Liver (tissue), 9 donors: ENCODE data around the gene MRPL52. TPM values are rescaled to one million over a fixed set of nuclear protein-coding genes. Genes with fewer than 3 reads are reported as not detected.
A peak's percentile ranks its signal among the peaks of the same experiment; 100 is the strongest.

Source experiments
- DNase-seq: peaks from one replicate; pipeline ENCODE4 v3.0.0-alpha.2; 2017; ENCODE audit warnings: low spot score
- H3K27ac ChIP-seq, 2 donors: one replicate each; pipeline ENCODE4 v1.7.0; 2013; ENCODE audit warnings: inconsistent platforms in 2 of 2, low read length in 2 of 2, control low read depth in 1 of 2, low read depth in 1 of 2, mild to moderate bottlenecking in 1 of 2
- H3K27me3 ChIP-seq, 4 donors: one replicate each; pipeline versions ENCODE4 v1.6.1 to v1.7.0; 2013; ENCODE audit warnings: low read length in 3 of 4, inconsistent platforms in 1 of 4, mild to moderate bottlenecking in 1 of 4, moderate library complexity in 1 of 4; ENCODE audit not compliant: control insufficient read depth in 4 of 4, insufficient read depth in 4 of 4
- H3K36me3 ChIP-seq, 4 donors: one replicate each; pipeline versions ENCODE4 v1.6.1 to v1.7.0; 2013; ENCODE audit warnings: low read length in 3 of 4, mild to moderate bottlenecking in 3 of 4, low read depth in 1 of 4, moderate library complexity in 1 of 4; ENCODE audit not compliant: control insufficient read depth in 4 of 4, insufficient read depth in 3 of 4
- H3K4me1 ChIP-seq, 4 donors: one replicate each; pipeline versions ENCODE4 v1.6.1 to v1.7.0; 2013; ENCODE audit warnings: low read length in 3 of 4, mild to moderate bottlenecking in 3 of 4, moderate library complexity in 1 of 4; ENCODE audit not compliant: control insufficient read depth in 4 of 4, insufficient read depth in 4 of 4
- H3K4me3 ChIP-seq, 3 donors: one replicate each; pipeline versions ENCODE4 v1.6.1 to v1.7.0; 2013; ENCODE audit warnings: low read length in 3 of 3, control low read depth in 1 of 3, low read depth in 1 of 3, mild to moderate bottlenecking in 1 of 3
- H3K9ac ChIP-seq, 2 donors: one replicate each; pipeline ENCODE4 v1.7.0; 2013; ENCODE audit warnings: low read length in 2 of 2, mild to moderate bottlenecking in 2 of 2, moderate library complexity in 2 of 2, control low read depth in 1 of 2, low read depth in 1 of 2
- H3K9me3 ChIP-seq, 4 donors: one replicate each; pipeline versions ENCODE4 v1.6.1 to v1.7.0; 2013; ENCODE audit warnings: low read length in 3 of 4; ENCODE audit not compliant: control insufficient read depth in 4 of 4
- EGR1 ChIP-seq, 2 donors: IDR thresholded peaks; 2 replicates each; pipeline ENCODE4 v1.6.1; 2016 to 2018; ENCODE audit warnings: antibody characterized with exemption in 2 of 2, low read depth in 2 of 2
- GABPA ChIP-seq, 2 donors: IDR thresholded peaks in 1 of 2; conservative IDR thresholded peaks in 1 of 2; 2 replicates each; pipeline ENCODE4 v1.6.1; 2016; ENCODE audit warnings: antibody characterized with exemption in 2 of 2, mild to moderate bottlenecking in 1 of 2, moderate library complexity in 1 of 2
- HNF4A ChIP-seq, 2 donors: conservative IDR thresholded peaks; 2 replicates each; pipeline ENCODE4 v1.6.1; 2016; ENCODE audit warnings: antibody characterized with exemption in 2 of 2, mild to moderate bottlenecking in 2 of 2
- HNF4G ChIP-seq: IDR thresholded peaks from 2 replicates; pipeline ENCODE4 v1.6.1; 2016; ENCODE audit warnings: antibody characterized with exemption
- JUND ChIP-seq, 2 donors: IDR thresholded peaks; 2 replicates each; pipeline ENCODE4 v1.6.1; 2016; ENCODE audit warnings: antibody characterized with exemption in 2 of 2
- NR2F2 ChIP-seq: IDR thresholded peaks from 2 replicates; pipeline ENCODE4 v1.6.1; 2016; ENCODE audit warnings: antibody characterized with exemption
- SP1 ChIP-seq: IDR thresholded peaks from 2 replicates; pipeline ENCODE4 v1.6.1; 2018; ENCODE audit warnings: antibody characterized with exemption, mild to moderate bottlenecking
- ZBTB33 ChIP-seq: IDR thresholded peaks from 2 replicates; pipeline ENCODE4 v1.6.1; 2016; ENCODE audit warnings: antibody characterized with exemption
- WGBS: extraction: QIAGEN DNeasy Blood & Tissue Kit; methylation state at CpG from one replicate; pipeline ENCODE4 v1.1.7; 2013; 5-methylcytosine and 5-hydroxymethylcytosine counted together
- polyA plus RNA-seq, 2 donors: library from polyadenylated mRNA; stranded (reverse) in 1 of 2; unstranded in 1 of 2; fragments of 200-250 nt in 1 of 2; fragments of >200 nt in 1 of 2; fragmentation: Nextera tagmentation in 1 of 2; extraction: Ambion mirVana in 1 of 2; gene quantifications; one replicate each; pipeline versions ENCODE4 v1.2.1 to v1.2.3, GENCODE V29; 2013 to 2015
- total RNA-seq, 2 donors: library from RNA; depleted of rRNA; stranded (reverse); fragments of >200 nt; gene quantifications; one replicate each; pipeline ENCODE4 v1.2.3, GENCODE V29; 2014
- TF ChIP-seq, protein P1 (sequence below): IDR thresholded peaks from 2 replicates; pipeline ENCODE4 v1.6.1; 2016; ENCODE audit warnings: antibody characterized with exemption, mild to moderate bottlenecking
- TF ChIP-seq, protein P2 (sequence below): fragments of 150-350 bp; IDR thresholded peaks from 2 replicates; pipeline ENCODE4 v1.5.1; 2017; ENCODE audit warnings: improper control_type of control experiment, low read depth, low read length; ENCODE audit not compliant: missing input control
- TF ChIP-seq, protein P3 (sequence below): IDR thresholded peaks from 2 replicates; pipeline ENCODE4 v1.6.1; 2016; ENCODE audit warnings: antibody characterized with exemption
- donor health status: healthy.
- donor health status: healthy.
- donor health status: healthy.
- donor health status: healthy.
- donor health status: healthy.

MRPL52 gene
- total and polyA plus RNA-seq, 4 donors: 9.1 to 142 (median 36.6) TPM

DNA sequence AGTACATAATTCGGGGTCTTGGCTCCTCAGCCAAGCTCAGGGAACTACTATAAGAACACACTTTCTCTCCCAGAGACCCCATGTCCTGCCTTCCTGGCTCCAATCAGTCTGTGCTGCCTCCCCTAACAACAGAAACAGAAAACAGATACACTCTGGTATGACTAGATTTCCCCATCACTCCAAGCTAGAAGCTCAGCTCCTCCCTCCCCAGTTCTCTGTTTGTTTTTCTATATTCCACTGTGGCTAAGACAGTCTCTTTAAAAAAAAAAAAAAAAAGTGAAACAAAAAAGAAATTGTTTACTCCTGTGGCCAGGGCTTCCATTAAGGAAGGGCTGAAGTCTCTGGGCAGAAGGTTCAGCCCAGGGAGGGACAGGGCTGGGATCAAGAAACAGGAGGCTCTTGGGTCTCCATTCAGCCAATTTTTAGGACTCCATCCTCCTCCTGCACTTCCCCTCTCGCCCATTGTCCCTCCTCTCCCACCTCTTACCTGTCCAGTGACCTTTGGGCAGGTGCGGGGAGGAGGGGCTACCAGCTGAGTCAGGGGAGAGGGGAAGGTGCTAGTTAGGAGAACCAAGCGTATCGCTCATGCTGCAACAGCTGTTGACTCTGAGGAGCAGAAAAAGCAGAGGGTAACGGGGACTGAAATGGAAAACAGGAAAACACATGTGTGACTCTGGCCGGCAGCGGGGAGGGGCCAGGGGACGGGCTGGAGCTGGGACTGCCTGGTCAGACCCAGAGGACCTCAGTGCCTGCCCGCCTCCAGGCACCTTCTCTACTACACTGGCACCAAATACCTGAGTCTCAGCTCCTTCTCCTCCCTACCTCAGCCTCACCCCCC, 10.3 kb upstream of the MRPL52 start:
- peak overlapping the region; percentile 67 to 80 for H3K27ac ChIP-seq
- 20% methylated on average over 10 of the region's 10 CpGs for WGBS
- TF ChIP-seq SP1: peak; percentile 14
- no peak for TF ChIP-seq GABPA (IDR thresholded peaks at IDR 0.05 in 1 of 2, conservative IDR thresholded peaks at IDR 0.05 in 1 of 2)

GRCh38 chr14:22820731-22821130, 9.0 kb upstream of the MRPL52 start:
- no peaks in the 10 kb centered on the region for H3K27me3 ChIP-seq
- H3K36me3 ChIP-seq: no peaks in the 10 kb centered on the region
- no peak overlapping the region for H3K4me3 ChIP-seq
- no peak for DNase-seq
- H3K27ac ChIP-seq: no peak overlapping the region
- TF ChIP-seq HNF4A (conservative IDR thresholded peaks at IDR 0.05) (no peak), JUND (IDR thresholded peaks at IDR 0.05) (no peak)
- H3K9ac ChIP-seq: no peak overlapping the region
- H3K9me3 ChIP-seq: no peaks in the 10 kb centered on the region
- 79% methylated on average over 1 of the region's 1 CpG for WGBS
- H3K4me1 ChIP-seq: peaks cover 0 to 20% (median 9%) of the 10 kb centered on the region in 4 donors

More for the DNA sequence above, 10.3 kb upstream of the MRPL52 start:
- DNase-seq: no peak
- Histone ChIP-seq H3K9ac (peak overlapping the region; percentile 33 to 37), H3K27me3 (no peaks in the 10 kb centered on the region), H3K4me3 (peak overlapping the region in 2 of 3 donors; percentile 14 to 24), H3K36me3 (no peaks in the 10 kb centered on the region), H3K4me1 (peaks cover 0 to 20% (median 9%) of the 10 kb centered on the region in 4 donors), H3K9me3 (no peaks in the 10 kb centered on the region)

- no peaks in the 10 kb centered on the region for H3K9me3 ChIP-seq
- no peaks in the 10 kb centered on the region for H3K27me3 ChIP-seq
- no peak overlapping the region for H3K4me3 ChIP-seq
- 85% methylated on average over 24 of the region's 24 CpGs for WGBS
- H3K36me3 ChIP-seq: no peaks in the 10 kb centered on the region
- H3K9ac ChIP-seq: no peak overlapping the region
- DNase-seq: no peak
- H3K4me1 ChIP-seq: peaks cover 0 to 20% (median 9%) of the 10 kb centered on the region in 4 donors
- H3K27ac ChIP-seq: peak overlapping the region in 1 of 2 donors; percentile 60
- TF ChIP-seq HNF4G (no peak), SP1 (no peak), NR2F2 (no peak), ZBTB33 (no peak), EGR1 (IDR thresholded peaks at IDR 0.05; ENCODE audit: low read depth in 2 of 2) (no peak)
- TF ChIP-seq, protein P1, sequence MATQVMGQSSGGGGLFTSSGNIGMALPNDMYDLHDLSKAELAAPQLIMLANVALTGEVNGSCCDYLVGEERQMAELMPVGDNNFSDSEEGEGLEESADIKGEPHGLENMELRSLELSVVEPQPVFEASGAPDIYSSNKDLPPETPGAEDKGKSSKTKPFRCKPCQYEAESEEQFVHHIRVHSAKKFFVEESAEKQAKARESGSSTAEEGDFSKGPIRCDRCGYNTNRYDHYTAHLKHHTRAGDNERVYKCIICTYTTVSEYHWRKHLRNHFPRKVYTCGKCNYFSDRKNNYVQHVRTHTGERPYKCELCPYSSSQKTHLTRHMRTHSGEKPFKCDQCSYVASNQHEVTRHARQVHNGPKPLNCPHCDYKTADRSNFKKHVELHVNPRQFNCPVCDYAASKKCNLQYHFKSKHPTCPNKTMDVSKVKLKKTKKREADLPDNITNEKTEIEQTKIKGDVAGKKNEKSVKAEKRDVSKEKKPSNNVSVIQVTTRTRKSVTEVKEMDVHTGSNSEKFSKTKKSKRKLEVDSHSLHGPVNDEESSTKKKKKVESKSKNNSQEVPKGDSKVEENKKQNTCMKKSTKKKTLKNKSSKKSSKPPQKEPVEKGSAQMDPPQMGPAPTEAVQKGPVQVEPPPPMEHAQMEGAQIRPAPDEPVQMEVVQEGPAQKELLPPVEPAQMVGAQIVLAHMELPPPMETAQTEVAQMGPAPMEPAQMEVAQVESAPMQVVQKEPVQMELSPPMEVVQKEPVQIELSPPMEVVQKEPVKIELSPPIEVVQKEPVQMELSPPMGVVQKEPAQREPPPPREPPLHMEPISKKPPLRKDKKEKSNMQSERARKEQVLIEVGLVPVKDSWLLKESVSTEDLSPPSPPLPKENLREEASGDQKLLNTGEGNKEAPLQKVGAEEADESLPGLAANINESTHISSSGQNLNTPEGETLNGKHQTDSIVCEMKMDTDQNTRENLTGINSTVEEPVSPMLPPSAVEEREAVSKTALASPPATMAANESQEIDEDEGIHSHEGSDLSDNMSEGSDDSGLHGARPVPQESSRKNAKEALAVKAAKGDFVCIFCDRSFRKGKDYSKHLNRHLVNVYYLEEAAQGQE: no peak
- TF ChIP-seq, protein P2, sequence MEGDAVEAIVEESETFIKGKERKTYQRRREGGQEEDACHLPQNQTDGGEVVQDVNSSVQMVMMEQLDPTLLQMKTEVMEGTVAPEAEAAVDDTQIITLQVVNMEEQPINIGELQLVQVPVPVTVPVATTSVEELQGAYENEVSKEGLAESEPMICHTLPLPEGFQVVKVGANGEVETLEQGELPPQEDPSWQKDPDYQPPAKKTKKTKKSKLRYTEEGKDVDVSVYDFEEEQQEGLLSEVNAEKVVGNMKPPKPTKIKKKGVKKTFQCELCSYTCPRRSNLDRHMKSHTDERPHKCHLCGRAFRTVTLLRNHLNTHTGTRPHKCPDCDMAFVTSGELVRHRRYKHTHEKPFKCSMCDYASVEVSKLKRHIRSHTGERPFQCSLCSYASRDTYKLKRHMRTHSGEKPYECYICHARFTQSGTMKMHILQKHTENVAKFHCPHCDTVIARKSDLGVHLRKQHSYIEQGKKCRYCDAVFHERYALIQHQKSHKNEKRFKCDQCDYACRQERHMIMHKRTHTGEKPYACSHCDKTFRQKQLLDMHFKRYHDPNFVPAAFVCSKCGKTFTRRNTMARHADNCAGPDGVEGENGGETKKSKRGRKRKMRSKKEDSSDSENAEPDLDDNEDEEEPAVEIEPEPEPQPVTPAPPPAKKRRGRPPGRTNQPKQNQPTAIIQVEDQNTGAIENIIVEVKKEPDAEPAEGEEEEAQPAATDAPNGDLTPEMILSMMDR: no peak
- TF ChIP-seq, protein P3, sequence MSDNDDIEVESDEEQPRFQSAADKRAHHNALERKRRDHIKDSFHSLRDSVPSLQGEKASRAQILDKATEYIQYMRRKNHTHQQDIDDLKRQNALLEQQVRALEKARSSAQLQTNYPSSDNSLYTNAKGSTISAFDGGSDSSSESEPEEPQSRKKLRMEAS: no peak
Observed at GRCh38 chr14:22821193-22822015, 8.3 kb upstream of the MRPL52 start.
